AG08396 (cell line): ENCODE measurements around the gene MED17.
A peak's percentile ranks its signal among the peaks of the same experiment; 100 is the strongest.

ENCODE experiments used
- DNase-seq: peaks from one replicate; pipeline ENCODE4 v3.0.0; 2012; ENCODE audit warnings: low spot score, mixed read lengths

The MED17 gene

GRCh38 chr11:93817426-93818348 is 33.6 kb downstream of the MED17 start:
- no peak for DNase-seq

DNA sequence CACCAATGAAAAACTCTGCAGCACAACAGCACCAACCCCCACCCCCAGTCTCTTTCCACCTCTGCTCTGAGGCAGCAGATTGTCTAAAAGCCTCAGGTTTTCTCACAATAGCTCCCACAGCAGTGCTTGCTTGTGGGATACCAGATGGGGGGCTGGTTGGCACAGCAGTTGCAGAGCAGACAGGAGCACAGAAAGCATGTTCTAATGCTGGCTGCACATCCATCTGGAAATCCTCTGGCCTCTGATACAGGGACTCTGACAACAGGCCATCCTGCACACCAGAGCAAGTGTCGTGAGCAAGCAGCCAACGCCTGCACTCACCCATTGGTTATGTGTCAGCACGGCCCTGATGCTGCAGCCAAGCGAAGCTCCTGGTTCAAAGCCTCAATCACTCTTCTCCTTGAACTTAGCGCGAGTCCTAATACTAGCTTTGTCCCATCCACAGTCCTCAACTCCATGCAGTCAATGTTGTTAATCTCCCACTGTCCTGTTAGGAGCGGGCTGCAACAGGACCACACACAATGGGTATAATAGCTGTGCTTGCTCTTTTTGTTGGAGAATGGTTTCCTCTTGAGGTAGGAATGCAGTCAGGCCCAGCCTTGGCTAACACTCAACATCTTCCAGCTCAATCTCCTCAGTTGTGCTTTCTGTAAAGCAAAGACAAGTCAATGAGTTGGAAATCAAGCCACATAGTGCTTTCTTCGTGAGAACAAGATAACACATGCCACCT is 36.0 kb downstream of the MED17 start:
- DNase-seq, result no peak

DNA sequence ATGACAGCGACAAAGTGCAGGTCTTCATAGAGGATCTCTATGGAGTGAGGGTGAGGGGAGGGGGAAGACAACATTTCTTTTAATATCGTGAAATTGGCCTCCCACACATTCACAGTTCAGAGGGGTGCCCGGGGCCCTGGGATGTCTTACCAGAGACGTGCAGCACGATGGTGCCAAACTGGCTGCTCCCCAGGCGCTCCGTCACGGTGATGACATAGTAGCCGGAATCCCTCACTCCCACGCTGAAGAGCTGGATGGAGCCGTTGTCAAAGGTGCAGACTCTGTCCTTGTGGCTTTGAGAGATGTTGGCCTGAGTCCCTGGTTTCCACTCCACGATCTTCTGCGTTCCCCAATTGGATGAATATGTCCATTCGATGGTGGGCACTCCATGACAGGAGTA is 36.8 kb downstream of the MED17 start:
- no peak for DNase-seq

DNA sequence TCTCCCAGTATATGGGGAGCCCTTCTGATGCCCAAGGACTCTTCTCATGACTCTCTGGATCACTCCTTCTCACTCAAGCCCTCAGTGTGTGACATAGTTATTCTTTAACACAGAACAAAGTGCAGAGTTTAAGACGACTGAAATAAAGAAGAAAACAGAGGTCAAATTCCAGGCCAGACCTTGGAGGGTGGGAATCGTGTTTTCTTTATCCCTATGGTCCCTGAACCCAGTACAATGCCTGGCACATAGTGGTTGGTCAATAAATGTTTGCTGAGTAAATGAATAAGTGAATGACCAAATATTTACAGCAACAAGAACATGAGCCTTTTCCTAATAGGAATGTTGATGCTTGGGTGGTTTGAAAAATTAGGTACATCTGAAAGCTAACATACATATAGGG is 37.5 kb downstream of the MED17 start:
- DNase-seq, result no peak

DNA sequence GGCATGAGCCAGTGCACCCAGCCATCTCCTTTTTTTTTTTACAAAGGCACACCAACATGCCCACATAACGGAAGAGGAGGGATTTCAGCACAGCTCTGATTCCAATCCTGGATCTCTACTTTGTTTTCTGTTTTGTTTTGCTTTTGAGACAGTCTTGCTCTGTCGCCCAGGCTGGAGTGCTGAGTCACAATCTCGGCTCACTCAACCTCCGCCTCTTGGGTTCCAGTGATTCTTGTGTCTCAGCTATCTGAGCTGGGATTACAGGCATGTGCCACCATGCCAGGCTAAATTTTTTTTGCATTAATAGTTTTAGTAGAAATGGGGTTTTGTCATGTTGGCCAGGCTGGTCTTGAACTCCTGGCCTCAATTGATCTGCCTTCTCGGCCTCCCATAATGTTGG is 38.3 kb downstream of the MED17 start:
- no peak for DNase-seq

DNA sequence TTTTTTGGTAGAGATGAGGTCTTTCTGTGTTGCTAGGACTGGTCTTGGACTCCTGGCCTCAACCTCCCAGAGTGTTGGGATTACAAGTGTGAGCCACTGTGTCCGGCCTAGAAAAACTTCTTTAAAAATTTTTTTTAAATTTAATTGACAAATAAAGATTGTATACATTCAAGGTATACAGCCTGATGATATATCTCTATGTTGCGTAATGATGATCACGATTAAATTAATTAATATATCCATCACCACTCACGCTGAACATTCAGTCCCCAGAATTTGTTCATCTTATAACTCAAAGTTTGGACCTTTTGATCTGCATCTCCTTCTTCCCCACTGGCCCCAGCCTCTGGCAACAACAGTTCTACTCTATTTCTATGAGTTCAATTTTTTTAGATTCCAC is 39.1 kb downstream of the MED17 start:
- no peak for DNase-seq

GRCh38 chr11:93827363-93827762 is 43.3 kb downstream of the MED17 start:
- no peak for DNase-seq

- DNase-seq, result no peak
Observed at GRCh38 chr11:93829598-93829997, 45.5 kb downstream of the MED17 start.

DNA sequence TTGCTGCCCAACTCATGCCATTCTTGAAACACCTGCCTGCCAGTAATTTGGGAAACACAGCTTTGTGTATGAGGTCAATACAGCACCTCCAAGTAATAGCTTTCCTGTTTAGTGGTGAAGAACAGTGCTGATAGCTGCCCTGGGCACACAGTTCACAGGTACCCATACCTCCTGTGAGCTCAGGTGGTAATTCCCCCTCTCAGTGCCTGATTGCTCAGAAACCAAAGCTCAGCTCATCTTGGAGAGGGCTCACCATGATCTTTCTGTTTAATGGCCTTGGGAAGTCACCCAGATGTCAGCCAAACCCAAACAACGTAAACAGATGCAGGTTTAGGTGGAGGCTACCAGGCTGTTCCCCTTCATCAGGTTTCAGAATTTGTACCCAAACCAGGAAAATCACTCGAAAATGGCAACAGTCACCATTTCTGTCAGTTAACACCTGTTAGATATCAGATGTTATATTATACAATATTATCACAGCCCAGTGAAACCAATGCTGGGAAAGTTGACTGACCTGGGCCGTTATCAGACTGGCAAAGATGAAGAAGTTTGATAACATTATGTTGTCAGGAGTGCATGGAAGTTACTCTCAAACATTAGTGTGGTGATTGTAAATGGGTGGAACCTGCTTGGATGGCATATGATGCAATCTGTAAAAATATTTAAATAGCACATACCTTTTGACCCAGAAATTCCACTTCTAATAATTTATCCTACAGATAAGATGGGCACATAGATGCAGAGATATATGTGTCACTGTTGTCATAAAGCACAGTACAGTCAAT is 47.5 kb downstream of the MED17 start:
- DNase-seq, result no peak

DNA sequence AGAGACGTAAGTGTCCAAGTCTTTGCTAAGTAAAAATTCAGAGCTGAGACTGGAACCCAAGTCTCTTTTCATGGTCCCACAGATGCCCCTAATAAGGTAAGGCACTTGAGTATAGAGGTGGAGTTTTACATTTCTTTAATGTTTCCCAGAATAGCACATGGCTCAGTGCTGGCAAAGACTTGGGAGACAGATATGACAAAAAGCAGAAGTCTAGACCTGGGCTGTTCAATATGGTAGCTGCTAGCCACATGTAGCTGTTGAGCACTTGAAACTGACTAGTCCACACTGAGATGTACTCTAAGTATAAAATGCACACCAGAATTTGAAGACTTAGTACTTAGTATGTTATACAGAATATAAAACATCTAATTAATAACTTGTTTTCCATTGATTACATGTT is 48.7 kb downstream of the MED17 start:
- DNase-seq, result no peak

GRCh38 chr11:93838967-93839366 is 54.9 kb downstream of the MED17 start:
- no peak for DNase-seq

DNA sequence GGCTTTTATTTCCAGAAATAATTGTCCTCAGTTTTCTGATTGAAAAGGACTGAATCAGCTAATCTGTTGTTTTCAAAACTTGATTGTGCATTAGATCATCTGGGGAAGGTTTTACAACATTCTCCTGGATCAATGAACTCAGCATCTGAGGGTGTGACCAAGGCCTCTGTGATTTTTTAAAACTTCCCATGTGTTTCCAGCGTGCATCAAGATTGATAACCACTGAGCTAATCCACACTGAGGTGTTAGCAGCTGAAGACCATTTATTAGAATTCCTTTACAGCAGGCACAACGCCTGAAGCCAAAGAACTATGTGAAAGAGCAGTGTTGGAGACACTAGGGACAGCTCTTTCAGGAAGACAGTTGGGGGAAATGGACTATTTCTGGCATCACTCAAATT is 56.1 kb downstream of the MED17 start:
- DNase-seq, result no peak

DNA sequence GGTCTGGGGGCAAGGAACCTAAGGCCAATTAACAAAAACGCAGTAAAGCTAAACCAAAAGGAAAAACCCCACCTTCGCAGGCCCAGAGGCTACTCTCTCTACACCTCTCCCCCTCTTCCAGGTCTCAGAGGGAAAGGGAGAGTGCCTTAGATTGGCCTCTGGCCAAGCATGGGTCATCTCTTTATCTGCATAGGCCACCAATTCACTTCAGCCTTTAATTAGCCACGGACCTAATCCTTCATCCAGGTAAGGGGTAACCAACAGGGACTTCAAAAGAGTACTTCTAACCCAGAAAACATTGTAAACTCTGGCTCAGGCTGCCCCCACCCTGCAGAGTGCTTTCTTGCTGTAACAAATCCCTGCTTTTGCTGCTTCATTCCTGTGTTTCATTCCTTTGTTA is 56.9 kb downstream of the MED17 start:
- DNase-seq, result no peak

- DNase-seq, result no peak
Observed at GRCh38 chr11:93841446-93841845, 57.4 kb downstream of the MED17 start.

DNA sequence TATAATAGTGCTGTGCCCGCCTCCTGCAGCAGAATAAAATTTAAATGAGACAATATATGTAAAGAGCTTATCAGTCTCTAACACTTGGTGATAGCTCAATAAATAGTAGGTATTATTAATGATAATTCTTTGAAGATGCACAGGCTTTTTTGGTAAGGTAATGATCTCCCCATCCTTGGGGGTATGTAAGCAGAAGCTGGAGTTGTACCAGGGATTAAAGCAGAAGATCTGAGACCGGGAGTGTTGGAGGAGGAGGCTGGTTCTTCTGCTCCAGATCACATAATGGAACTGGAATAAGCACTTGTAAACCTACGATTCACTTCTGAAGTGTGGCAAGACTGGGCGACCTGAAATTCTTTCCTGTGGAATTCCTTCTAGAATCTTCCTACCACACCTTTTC is 58.0 kb downstream of the MED17 start:
- no peak for DNase-seq

DNA sequence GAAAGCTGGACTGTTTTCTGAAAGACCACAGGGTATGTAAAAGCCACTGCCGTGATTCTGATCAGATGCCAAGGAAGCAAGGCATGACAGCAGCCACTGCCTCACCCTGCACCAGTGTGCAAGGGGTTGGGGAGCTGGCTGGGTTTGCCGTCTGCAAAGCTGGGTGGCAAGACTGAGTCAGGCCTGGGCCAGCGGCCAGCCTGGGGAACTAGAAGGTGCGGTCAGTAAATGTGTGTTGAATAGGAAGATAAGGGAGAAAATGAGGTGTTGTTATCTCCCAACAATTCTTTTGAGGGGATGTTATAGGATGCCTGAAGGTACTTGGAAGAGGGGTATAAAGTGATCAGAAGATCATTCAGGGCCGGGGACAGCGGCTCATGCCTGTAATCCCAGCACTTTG is 58.4 kb downstream of the MED17 start:
- peak; percentile 67 for DNase-seq

GRCh38 chr11:93843906-93844305 is 59.8 kb downstream of the MED17 start:
- DNase-seq, result no peak

GRCh38 chr11:93844568-93844967 is 60.5 kb downstream of the MED17 start:
- DNase-seq, result no peak

- DNase-seq, result no peak
Observed at GRCh38 chr11:93845181-93846092, 61.4 kb downstream of the MED17 start.

DNA sequence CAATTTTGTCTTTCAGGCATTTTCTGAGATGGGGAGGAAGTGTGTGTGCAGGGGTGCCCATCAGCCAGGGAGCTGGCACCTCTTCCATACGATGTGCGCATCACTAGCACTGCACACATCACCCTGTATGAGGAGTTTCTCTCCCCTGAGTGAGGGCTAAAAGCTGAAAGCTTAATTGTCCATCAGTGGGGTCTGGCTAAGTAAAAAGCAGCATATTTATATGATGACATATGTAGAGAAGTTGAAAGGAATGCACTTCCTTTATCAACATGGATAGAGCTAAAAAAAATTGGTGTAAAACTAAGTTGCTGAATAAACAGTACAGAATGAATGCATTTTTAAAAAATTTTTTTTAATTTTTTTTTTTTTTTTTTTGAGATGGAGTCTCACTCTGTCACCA is 62.3 kb downstream of the MED17 start:
- DNase-seq, result no peak

- DNase-seq, result no peak
Observed at GRCh38 chr11:93849201-93849600, 65.1 kb downstream of the MED17 start.
